ENCODE measurements around the gene RPUSD3.

- TF ChIP-seq CTCF (IDR thresholded peaks at IDR 0.05) (no peak), EP300 (IDR thresholded peaks at IDR 0.05) (no peak), POLR2A (IDR thresholded peaks at IDR 0.05) (no peak)
Measured at GRCh38 chr3:9808345-9809037, 35.3 kb downstream of the RPUSD3 start.
